Adrenal gland (tissue), 12 donors: ENCODE results near the gene ABHD17A. TPM values are rescaled to one million over a fixed set of nuclear protein-coding genes. Genes with fewer than 3 reads are reported as not detected.
A peak's percentile ranks its signal among the peaks of the same experiment; 100 is the strongest.
"Not testable (repeated sequence)": the region's sequence is repeated elsewhere in the genome, so short reads cannot be mapped to it uniquely, and the experiment has no call there.

Source experiments
- DNase-seq, 7 donors: peaks; one replicate each; pipeline ENCODE4 v3.0.0-alpha.2; 2019 to 2020
- H3K27ac ChIP-seq, 5 donors: fragments of 200-600 bp; sonication (generic) in 4 of 5; 1 replicate in 3 of 5; 2 replicates in 2 of 5; pipeline versions ENCODE4 v1.5.1 to v1.8.0; 2016 to 2020; ENCODE audit warnings: mild to moderate bottlenecking in 1 of 5
- H3K27me3 ChIP-seq: fragments of 200-600 bp; 2 replicates; pipeline ENCODE4 v1.8.0; 2021
- H3K36me3 ChIP-seq, 2 donors: fragments of 200-600 bp; replicated peaks in 1 of 2; 1 replicate in 1 of 2; 2 replicates in 1 of 2; pipeline versions ENCODE4 v1.5.1 to v1.8.0; 2018 to 2022
- H3K4me1 ChIP-seq, 2 donors: fragments of 200-600 bp; replicated peaks in 1 of 2; 1 replicate in 1 of 2; 2 replicates in 1 of 2; pipeline versions ENCODE4 v1.5.1 to v1.8.0; 2018 to 2021
- H3K4me3 ChIP-seq, 4 donors: fragments of 200-600 bp; sonication (generic) in 3 of 4; one replicate each; pipeline ENCODE4 v1.5.1; 2016 to 2018
- H3K9me3 ChIP-seq, 3 donors: fragments of 200-600 bp; sonication (generic) in 1 of 3; replicated peaks in 1 of 3; 1 replicate in 2 of 3; 2 replicates in 1 of 3; pipeline versions ENCODE4 v1.5.1 to v1.8.0; 2016 to 2021
- CTCF ChIP-seq, 6 experiments: fragments of 450-650 bp in 4 of 6; fragments of 200-600 bp in 2 of 6; sonication (generic) in 1 of 6; IDR thresholded peaks; 1 replicate in 5 of 6; 2 replicates in 1 of 6; pipeline versions ENCODE4 v1.5.1 to v1.8.0; 2016 to 2021; ENCODE audit warnings: antibody characterized with exemption in 6 of 6, mild to moderate bottlenecking in 2 of 6, moderate library complexity in 1 of 6
- POLR2A ChIP-seq, 2 donors: fragments of 450-650 bp; IDR thresholded peaks; one replicate each; pipeline ENCODE4 v1.6.1; 2017; ENCODE audit warnings: antibody characterized with exemption in 2 of 2, mild to moderate bottlenecking in 2 of 2, moderate library complexity in 1 of 2
- WGBS, 4 donors: extraction: QIAGEN DNeasy Blood & Tissue Kit in 2 of 4; methylation state at CpG; one replicate each; pipeline versions ENCODE4 v1.1.5 to v1.1.7; 2013 to 2017; 5-methylcytosine and 5-hydroxymethylcytosine counted together
- intact Hi-C, 2 donors: fragments of 100-400 bp; cut with DNase I; formaldehyde crosslinking; loops; one replicate each; pipeline versions ENCODE4 v1.14.1 to v1.15.0; 2022 to 2023
- polyA plus RNA-seq, 3 donors: library from polyadenylated mRNA; stranded (reverse); fragments of 200-250 nt in 2 of 3; fragments of 350-450 nt in 1 of 3; fragmentation: Illumina TruSeq in 1 of 3; extraction: RNeasy Lipid Tissue Mini Kit (QIAGEN cat#74804) in 1 of 3; gene quantifications; one replicate each; pipeline ENCODE4 v1.2.3, GENCODE V29; 2013 to 2014
- total RNA-seq, 9 donors: library from RNA; depleted of rRNA in 4 of 9; stranded (reverse); fragments of >200 nt in 4 of 9; fragments of 120-200 nt in 1 of 9; fragmentation: NEBNext Ultra II Directional in 1 of 9; extraction: Animal tissue kit (Norgen Biotek cat#: 25700) in 1 of 9; gene quantifications; one replicate each; pipeline versions ENCODE4 v1.1.0 to v1.2.4, GENCODE V29; 2013 to 2023
- donor health status: healthy with polysubstance abuse.
- donor health status: Bipolar disorder and iron deficiency.
- donor health status: DM: yes; HTN: yes; CAD: no.
- donor health status: DM: no; HTN: no; CAD: no.
- donor health status: DM: no; HTN: no; CAD: no.
- donor health status: DM: yes; HTN: yes; CAD: no.

The ABHD17A gene
- total and polyA plus RNA-seq, 12 donors, result 2.5 to 235 (median 99.4) TPM

- peak overlapping the region in 1 of 5 donors; percentile 45 for H3K27ac ChIP-seq
- TF ChIP-seq POLR2A (IDR thresholded peaks at IDR 0.05) (no peak), CTCF (IDR thresholded peaks at IDR 0.05) (no peak)
- 79 to 84% (median 81%) methylated on average over 3 to 34 of the region's 35 CpGs for WGBS, 4 donors
- peaks cover 23 to 33% of the 10 kb centered on the region in 2 donors for H3K4me1 ChIP-seq
- H3K9me3 ChIP-seq, result no peaks in the 10 kb centered on the region
- peak in 1 of 7 donors; percentile 16 for DNase-seq
- H3K36me3 ChIP-seq, result peaks cover 0 to 9% of the 10 kb centered on the region in 2 donors
- intact Hi-C loops, result no loop called here
- H3K27me3 ChIP-seq, result no peaks in the 10 kb centered on the region
- H3K4me3 ChIP-seq, result no peak overlapping the region
Observed at GRCh38 chr19:1880611-1881392, 4.5 kb downstream of the ABHD17A start.

- H3K27me3 ChIP-seq, intact Hi-C loops, DNase-seq, H3K36me3 ChIP-seq, H3K27ac ChIP-seq, H3K9me3 ChIP-seq, H3K4me3 ChIP-seq: not testable (repeated sequence)
- 80 to 94% (median 89%) methylated on average over 6 to 15 of the region's 17 CpGs for WGBS, 4 donors
- H3K4me1 ChIP-seq, result peaks cover 24 to 33% of the 10 kb centered on the region in 2 donors
Observed at GRCh38 chr19:1879982-1880381, 5.3 kb downstream of the ABHD17A start.

- peaks cover 26 to 38% of the 10 kb centered on the region in 2 donors for H3K4me1 ChIP-seq
- H3K4me3 ChIP-seq, H3K27ac ChIP-seq, intact Hi-C loops, DNase-seq, H3K27me3 ChIP-seq, H3K9me3 ChIP-seq, H3K36me3 ChIP-seq: not testable (repeated sequence)
- WGBS, 4 donors, result 79 to 86% (median 86%) methylated on average over 4 to 8 of the region's 8 CpGs; no CpG with 5 or more reads in 1 of the 4 donors
Observed at GRCh38 chr19:1878583-1878982, 6.7 kb downstream of the ABHD17A start.

DNA sequence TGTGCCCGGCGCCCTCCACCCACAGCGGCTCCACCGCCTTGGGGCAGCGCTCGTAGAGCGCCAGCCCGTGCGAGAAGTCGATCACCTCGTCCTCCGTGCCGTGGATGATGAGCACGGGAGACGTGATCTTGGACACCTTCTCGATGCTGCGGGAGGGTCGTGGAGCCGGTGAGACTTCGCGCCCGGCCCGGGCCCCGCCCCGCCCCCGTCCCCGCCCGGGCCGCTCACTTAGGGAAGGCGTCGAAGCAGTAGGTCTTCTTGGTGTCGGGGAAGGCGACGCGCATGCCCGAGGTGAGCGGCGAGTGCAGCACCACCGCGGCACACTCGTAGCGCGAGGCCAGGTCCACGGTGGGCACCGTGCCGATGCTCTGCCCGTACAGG, 8.0 kb downstream of the ABHD17A start:
- H3K27me3 ChIP-seq, H3K4me3 ChIP-seq, H3K27ac ChIP-seq, DNase-seq, H3K9me3 ChIP-seq, H3K36me3 ChIP-seq, intact Hi-C loops: not testable (repeated sequence)
- WGBS, 4 donors, result 70 to 77% (median 71%) methylated on average over 2 to 36 of the region's 47 CpGs; no CpG with 5 or more reads in 1 of the 4 donors
- peaks cover 31 to 38% of the 10 kb centered on the region in 2 donors for H3K4me1 ChIP-seq

- peaks cover 37 to 40% of the 10 kb centered on the region in 2 donors for H3K4me1 ChIP-seq
- H3K27ac ChIP-seq, result peak overlapping the region in 4 of 5 donors; percentile 95 to 99 (median 98)
- H3K9me3 ChIP-seq, H3K36me3 ChIP-seq, intact Hi-C loops, H3K27me3 ChIP-seq: not testable (repeated sequence)
- DNase-seq, result peak in 3 of 7 donors; percentile 18 to 57 (median 30)
- 41 to 69% (median 57%) methylated on average over 15 to 44 of the region's 53 CpGs for WGBS, 4 donors
- H3K4me3 ChIP-seq, result peak overlapping the region in 2 of 4 donors; percentile 83 to 94
Observed at GRCh38 chr19:1876496-1877279, 8.6 kb downstream of the ABHD17A start.
